Effector memory CD8-positive, alpha-beta T cell (primary cell): ENCODE measurements around the gene DHRS2.
"Not testable (repeated sequence)": the region's sequence is repeated elsewhere in the genome, so short reads cannot be mapped to it uniquely, and the experiment has no call there.

Source experiments
- ATAC-seq: fragments of 150-1000 bp; cut with Tn5 transposase; replicated peaks from 2 replicates; pipeline ENCODE4 v1.10.0; 2021; ENCODE audit warnings: mild to moderate bottlenecking, moderate library complexity
- DNase-seq, 3 experiments: peaks; one replicate each; pipeline ENCODE4 v3.0.0; 2021
- H3K27ac Mint-ChIP-seq, 2 donors: one replicate each; pipeline ENCODE4 v1.8.0; 2022; ENCODE audit warnings: mild to moderate bottlenecking in 2 of 2, mixed read lengths in 2 of 2, moderate library complexity in 2 of 2
- H3K27me3 Mint-ChIP-seq, 2 donors: one replicate each; pipeline ENCODE4 v1.8.0; 2022; ENCODE audit warnings: mixed read lengths in 2 of 2
- H3K36me3 Mint-ChIP-seq: one replicate; pipeline ENCODE4 v1.8.0; 2022; ENCODE audit warnings: mild to moderate bottlenecking, moderate library complexity, mixed read lengths; ENCODE audit not compliant: insufficient read depth
- H3K4me1 Mint-ChIP-seq, 2 donors: one replicate each; pipeline ENCODE4 v1.8.0; 2022; ENCODE audit warnings: low read depth in 2 of 2, mixed read lengths in 2 of 2
- H3K4me3 Mint-ChIP-seq, 2 donors: one replicate each; pipeline ENCODE4 v1.8.0; 2022; ENCODE audit warnings: mild to moderate bottlenecking in 2 of 2, mixed read lengths in 2 of 2, moderate library complexity in 2 of 2
- H3K9me3 Mint-ChIP-seq, 2 donors: one replicate each; pipeline ENCODE4 v1.8.0; 2022; ENCODE audit warnings: mixed read lengths in 2 of 2
- total RNA-seq, 9 experiments: gene quantifications; one replicate each; lab custom pipeline; 2026; lab: John Stamatoyannopoulos, UW

DHRS2 gene
- total RNA-seq = 0 to 3.5 (median 0.50) reads per million in 9 experiments

GRCh38 chr14:23636317-23637211, at the start of gene DHRS2:
DHRS2 (plus strand) TSS chr14:23636364; CDS start chr14:23638865, 2,501 bp downstream.
- H3K27ac Mint-ChIP-seq = no peak within 1 kb of the TSS

GRCh38 chr14:23588884-23589598, 47.1 kb upstream of the DHRS2 start:
- H3K36me3 Mint-ChIP-seq = no peaks in the 10 kb centered on the region
- DNase-seq (peak; percentile 72 to 80 (median 78)), ATAC-seq (peak; percentile 99)
- peaks cover 0 to 2% of the 10 kb centered on the region in 2 donors for H3K4me1 Mint-ChIP-seq
- H3K27ac Mint-ChIP-seq = no peak overlapping the region
- H3K27me3 Mint-ChIP-seq = peaks cover 21 to 34% of the 10 kb centered on the region in 2 donors
- H3K9me3 Mint-ChIP-seq = no peaks in the 10 kb centered on the region
- H3K4me3 Mint-ChIP-seq = no peak overlapping the region

More at GRCh38 chr14:23636317-23637211, at the start of gene DHRS2:
- no peaks in the 10 kb centered on the region for H3K27me3 Mint-ChIP-seq
- peaks cover 4 to 6% of the 10 kb centered on the region in 2 donors for H3K4me1 Mint-ChIP-seq
- no peaks in the 10 kb centered on the region for H3K36me3 Mint-ChIP-seq
- DNase-seq = no peak
- no peak for ATAC-seq
- no peaks in the 10 kb centered on the region for H3K9me3 Mint-ChIP-seq
- no peak within 1 kb of the TSS for H3K4me3 Mint-ChIP-seq

GRCh38 chr14:23589606-23590005, 46.6 kb upstream of the DHRS2 start:
- peaks cover 21 to 28% of the 10 kb centered on the region in 2 donors for H3K27me3 Mint-ChIP-seq
- no peaks in the 10 kb centered on the region for H3K36me3 Mint-ChIP-seq
- no peak overlapping the region for H3K27ac Mint-ChIP-seq
- peaks cover 0 to 2% of the 10 kb centered on the region in 2 donors for H3K4me1 Mint-ChIP-seq
- ATAC-seq (no peak), DNase-seq (no peak)
- no peak overlapping the region for H3K4me3 Mint-ChIP-seq
- no peaks in the 10 kb centered on the region for H3K9me3 Mint-ChIP-seq

GRCh38 chr14:23590198-23590597, 46.0 kb upstream of the DHRS2 start:
- peaks cover 21 to 32% of the 10 kb centered on the region in 2 donors for H3K27me3 Mint-ChIP-seq
- no peaks in the 10 kb centered on the region for H3K9me3 Mint-ChIP-seq
- ATAC-seq (no peak), DNase-seq (no peak)
- H3K36me3 Mint-ChIP-seq = no peaks in the 10 kb centered on the region
- peaks cover 0 to 2% of the 10 kb centered on the region in 2 donors for H3K4me1 Mint-ChIP-seq
- H3K27ac Mint-ChIP-seq = no peak overlapping the region
- no peak overlapping the region for H3K4me3 Mint-ChIP-seq

- H3K27ac Mint-ChIP-seq, H3K4me3 Mint-ChIP-seq, DNase-seq, ATAC-seq, H3K9me3 Mint-ChIP-seq, H3K4me1 Mint-ChIP-seq, H3K36me3 Mint-ChIP-seq: not testable (repeated sequence)
- peaks cover 8 to 11% of the 10 kb centered on the region in 2 donors for H3K27me3 Mint-ChIP-seq
Observed at GRCh38 chr14:23594191-23594590, 42.0 kb upstream of the DHRS2 start.

- H3K4me1 Mint-ChIP-seq = no peaks in the 10 kb centered on the region
- H3K9me3 Mint-ChIP-seq = no peaks in the 10 kb centered on the region
- peaks cover 5% of the 10 kb centered on the region for H3K36me3 Mint-ChIP-seq
- no peak overlapping the region for H3K27ac Mint-ChIP-seq
- H3K27me3 Mint-ChIP-seq = peaks cover 16 to 17% of the 10 kb centered on the region in 2 donors
- no peak for DNase-seq
- no peak for ATAC-seq
- no peak overlapping the region for H3K4me3 Mint-ChIP-seq
Observed at GRCh38 chr14:23600322-23600707, 35.8 kb upstream of the DHRS2 start.

- Mint-ChIP-seq H3K4me1 (no peaks in the 10 kb centered on the region), H3K27ac (no peak overlapping the region), H3K36me3 (peaks cover 5% of the 10 kb centered on the region), H3K27me3 (peaks cover 16 to 17% of the 10 kb centered on the region in 2 donors), H3K4me3 (no peak overlapping the region), H3K9me3 (no peaks in the 10 kb centered on the region)
- DNase-seq (no peak), ATAC-seq (no peak)
Observed at GRCh38 chr14:23600806-23601205, 35.4 kb upstream of the DHRS2 start.

GRCh38 chr14:23601424-23601823, 34.7 kb upstream of the DHRS2 start:
- Mint-ChIP-seq H3K4me3 (no peak overlapping the region), H3K9me3 (no peaks in the 10 kb centered on the region), H3K4me1 (no peaks in the 10 kb centered on the region), H3K27me3 (peaks cover 16 to 17% of the 10 kb centered on the region in 2 donors), H3K36me3 (peaks cover 5% of the 10 kb centered on the region), H3K27ac (no peak overlapping the region)
- DNase-seq (no peak), ATAC-seq (no peak)

GRCh38 chr14:23601845-23602180, 34.4 kb upstream of the DHRS2 start:
- Mint-ChIP-seq H3K9me3 (no peaks in the 10 kb centered on the region), H3K4me1 (peaks cover 0 to 2% of the 10 kb centered on the region in 2 donors), H3K27ac (no peak overlapping the region), H3K4me3 (no peak overlapping the region), H3K27me3 (peaks cover 13 to 17% of the 10 kb centered on the region in 2 donors), H3K36me3 (peaks cover 5% of the 10 kb centered on the region)
- ATAC-seq (no peak), DNase-seq (no peak)

- DNase-seq (no peak), ATAC-seq (no peak)
- Mint-ChIP-seq H3K4me3 (no peak overlapping the region), H3K27me3 (peaks cover 7 to 17% of the 10 kb centered on the region in 2 donors), H3K4me1 (peaks cover 0 to 2% of the 10 kb centered on the region in 2 donors), H3K9me3 (no peaks in the 10 kb centered on the region), H3K27ac (peak overlapping the region in 1 of 2 donors; percentile 29), H3K36me3 (peaks cover 5% of the 10 kb centered on the region)
Observed at GRCh38 chr14:23602181-23603095, 33.7 kb upstream of the DHRS2 start.

GRCh38 chr14:23603103-23603502, 33.1 kb upstream of the DHRS2 start:
- H3K4me1 Mint-ChIP-seq = peaks cover 0 to 2% of the 10 kb centered on the region in 2 donors
- peak overlapping the region in 1 of 2 donors; percentile 29 for H3K27ac Mint-ChIP-seq
- no peaks in the 10 kb centered on the region for H3K9me3 Mint-ChIP-seq
- H3K4me3 Mint-ChIP-seq = no peak overlapping the region
- ATAC-seq (no peak), DNase-seq (no peak)
- peaks cover 5% of the 10 kb centered on the region for H3K36me3 Mint-ChIP-seq
- peaks cover 6 to 17% of the 10 kb centered on the region in 2 donors for H3K27me3 Mint-ChIP-seq

- DNase-seq (no peak), ATAC-seq (no peak)
- no peak overlapping the region for H3K27ac Mint-ChIP-seq
- peaks cover 5% of the 10 kb centered on the region for H3K36me3 Mint-ChIP-seq
- peaks cover 4 to 5% of the 10 kb centered on the region in 2 donors for H3K4me1 Mint-ChIP-seq
- H3K4me3 Mint-ChIP-seq = no peak overlapping the region
- no peaks in the 10 kb centered on the region for H3K9me3 Mint-ChIP-seq
- H3K27me3 Mint-ChIP-seq = peaks cover 6 to 17% of the 10 kb centered on the region in 2 donors
Observed at GRCh38 chr14:23604148-23604547, 32.0 kb upstream of the DHRS2 start.

GRCh38 chr14:23604675-23605170, 31.4 kb upstream of the DHRS2 start:
- Mint-ChIP-seq H3K9me3 (no peaks in the 10 kb centered on the region), H3K27me3 (peaks cover 6 to 17% of the 10 kb centered on the region in 2 donors), H3K4me3 (no peak overlapping the region), H3K36me3 (peaks cover 3% of the 10 kb centered on the region), H3K27ac (no peak overlapping the region), H3K4me1 (peaks cover 6 to 9% of the 10 kb centered on the region in 2 donors)
- no peak for DNase-seq
- no peak for ATAC-seq
